Mesothelial cell of epicardium (in vitro differentiated cells): ENCODE data around the gene UST. TPM values are rescaled to one million over a fixed set of nuclear protein-coding genes. Genes with fewer than 3 reads are reported as not detected.
"Not testable (repeated sequence)": the region's sequence is repeated elsewhere in the genome, so short reads cannot be mapped to it uniquely, and the experiment has no call there.

ENCODE experiments used
- DNase-seq, 2 experiments: peaks; one replicate each; pipeline ENCODE4 v3.0.0; 2021; ENCODE audit warnings: low spot score in 2 of 2; ENCODE audit not compliant: unreplicated experiment in 2 of 2
- H3K27ac Mint-ChIP-seq: 2 replicates; pipeline ENCODE4 v1.8.0; 2021; ENCODE audit warnings: mixed read lengths
- H3K27me3 Mint-ChIP-seq: 2 replicates; pipeline ENCODE4 v1.8.0; 2021; ENCODE audit warnings: low read depth, mixed read lengths
- H3K36me3 Mint-ChIP-seq: 2 replicates; pipeline ENCODE4 v1.8.0; 2021; ENCODE audit warnings: mixed read lengths
- H3K4me1 Mint-ChIP-seq: 2 replicates; pipeline ENCODE4 v1.8.0; 2021; ENCODE audit warnings: mixed read lengths
- H3K4me3 Mint-ChIP-seq: 2 replicates; pipeline ENCODE4 v1.8.0; 2021; ENCODE audit warnings: mild to moderate bottlenecking, moderate library complexity, mixed read lengths
- H3K9me3 Mint-ChIP-seq: 2 replicates; pipeline ENCODE4 v1.8.0; 2021; ENCODE audit warnings: mixed read lengths
- total RNA-seq: library from RNA; stranded (reverse); gene quantifications from 3 replicates; pipeline ENCODE4 v1.2.1, GENCODE V29; 2021
- TF ChIP-seq, protein P1 (sequence below): fragments of 200-600 bp; sonication (generic); IDR thresholded peaks from one replicate; pipeline ENCODE4 v1.5.0; 2021; ENCODE audit warnings: antibody characterized with exemption; ENCODE audit not compliant: unreplicated experiment

UST gene
- total RNA-seq, 1 donor from 2014 or later: 6.6 TPM

DNA sequence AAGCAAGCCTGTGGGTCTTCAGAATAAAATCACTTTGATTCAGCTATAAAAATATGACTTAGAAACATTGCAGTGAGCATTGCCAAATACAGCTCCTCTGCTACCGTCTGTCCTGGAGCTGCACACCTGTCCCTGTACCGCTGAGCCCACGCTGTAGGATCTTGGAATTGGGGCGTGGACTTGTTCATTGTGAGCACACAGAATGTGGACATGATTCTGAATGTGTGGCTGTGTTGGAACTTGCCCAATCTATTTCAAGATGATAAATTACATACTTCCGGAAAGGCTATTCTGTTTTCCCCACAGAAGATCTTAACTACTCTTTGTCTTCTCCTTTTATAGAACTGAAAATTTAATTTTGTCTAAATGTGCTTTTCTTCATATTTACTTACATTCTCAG is 107.3 kb downstream of the UST start:
- no peak overlapping the region for H3K4me3 Mint-ChIP-seq
- H3K9me3 Mint-ChIP-seq: no peaks in the 10 kb centered on the region
- H3K4me1 Mint-ChIP-seq: peaks cover 21% of the 10 kb centered on the region
- no peak overlapping the region for H3K27ac Mint-ChIP-seq
- no peak for DNase-seq
- no peaks in the 10 kb centered on the region for H3K36me3 Mint-ChIP-seq
- no peaks in the 10 kb centered on the region for H3K27me3 Mint-ChIP-seq
- TF ChIP-seq, protein P1, sequence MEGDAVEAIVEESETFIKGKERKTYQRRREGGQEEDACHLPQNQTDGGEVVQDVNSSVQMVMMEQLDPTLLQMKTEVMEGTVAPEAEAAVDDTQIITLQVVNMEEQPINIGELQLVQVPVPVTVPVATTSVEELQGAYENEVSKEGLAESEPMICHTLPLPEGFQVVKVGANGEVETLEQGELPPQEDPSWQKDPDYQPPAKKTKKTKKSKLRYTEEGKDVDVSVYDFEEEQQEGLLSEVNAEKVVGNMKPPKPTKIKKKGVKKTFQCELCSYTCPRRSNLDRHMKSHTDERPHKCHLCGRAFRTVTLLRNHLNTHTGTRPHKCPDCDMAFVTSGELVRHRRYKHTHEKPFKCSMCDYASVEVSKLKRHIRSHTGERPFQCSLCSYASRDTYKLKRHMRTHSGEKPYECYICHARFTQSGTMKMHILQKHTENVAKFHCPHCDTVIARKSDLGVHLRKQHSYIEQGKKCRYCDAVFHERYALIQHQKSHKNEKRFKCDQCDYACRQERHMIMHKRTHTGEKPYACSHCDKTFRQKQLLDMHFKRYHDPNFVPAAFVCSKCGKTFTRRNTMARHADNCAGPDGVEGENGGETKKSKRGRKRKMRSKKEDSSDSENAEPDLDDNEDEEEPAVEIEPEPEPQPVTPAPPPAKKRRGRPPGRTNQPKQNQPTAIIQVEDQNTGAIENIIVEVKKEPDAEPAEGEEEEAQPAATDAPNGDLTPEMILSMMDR: no peak

DNA sequence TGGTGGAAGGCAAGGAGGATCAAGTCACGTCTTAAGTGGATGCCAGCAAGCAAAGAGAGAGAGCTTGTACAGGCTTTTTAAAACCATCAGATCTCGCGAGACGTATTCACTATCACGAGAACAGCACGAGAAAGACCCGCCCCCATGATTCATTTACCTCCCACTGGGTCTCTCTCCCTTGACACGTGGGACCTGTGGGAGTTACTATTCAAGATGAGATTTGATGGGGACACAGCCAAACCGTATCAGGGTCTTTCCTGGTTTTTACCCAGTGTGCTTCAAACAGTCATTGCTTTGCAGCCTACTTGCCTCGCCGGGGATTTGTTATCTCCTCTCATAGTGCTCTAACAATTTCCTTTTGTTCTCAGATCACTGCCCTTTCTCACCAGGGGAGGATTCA is 108.2 kb downstream of the UST start:
- Mint-ChIP-seq H3K27ac (peak overlapping the region; percentile 17), H3K4me3 (no peak overlapping the region), H3K4me1 (peaks cover 21% of the 10 kb centered on the region), H3K36me3 (no peaks in the 10 kb centered on the region), H3K27me3 (no peaks in the 10 kb centered on the region), H3K9me3 (peaks cover 3% of the 10 kb centered on the region)
- no peak for DNase-seq
- TF ChIP-seq, protein P1: no peak

DNA sequence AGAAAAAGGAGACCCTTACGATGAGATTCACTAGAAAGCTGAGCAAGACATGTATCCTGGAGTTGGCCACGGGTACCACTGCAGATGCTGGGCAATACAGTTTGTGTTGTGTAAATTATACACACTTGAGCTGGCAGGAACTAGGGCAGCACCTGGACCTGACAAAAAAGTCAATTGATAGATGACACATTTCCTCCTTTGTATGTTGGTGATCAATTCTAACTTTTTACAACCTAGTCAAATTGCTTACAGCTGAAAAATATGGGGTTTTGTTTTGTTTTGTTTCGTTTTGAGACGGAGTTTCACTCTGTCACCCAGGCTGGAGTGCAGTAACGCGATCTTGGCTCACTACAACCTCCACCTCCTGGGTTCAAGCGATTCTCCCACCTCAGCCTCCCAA is 108.9 kb downstream of the UST start:
- H3K4me3 Mint-ChIP-seq: no peak overlapping the region
- H3K27ac Mint-ChIP-seq: no peak overlapping the region
- DNase-seq: no peak
- TF ChIP-seq, protein P1: no peak
- no peaks in the 10 kb centered on the region for H3K27me3 Mint-ChIP-seq
- peaks cover 5% of the 10 kb centered on the region for H3K9me3 Mint-ChIP-seq
- H3K36me3 Mint-ChIP-seq: no peaks in the 10 kb centered on the region
- peaks cover 21% of the 10 kb centered on the region for H3K4me1 Mint-ChIP-seq

DNA sequence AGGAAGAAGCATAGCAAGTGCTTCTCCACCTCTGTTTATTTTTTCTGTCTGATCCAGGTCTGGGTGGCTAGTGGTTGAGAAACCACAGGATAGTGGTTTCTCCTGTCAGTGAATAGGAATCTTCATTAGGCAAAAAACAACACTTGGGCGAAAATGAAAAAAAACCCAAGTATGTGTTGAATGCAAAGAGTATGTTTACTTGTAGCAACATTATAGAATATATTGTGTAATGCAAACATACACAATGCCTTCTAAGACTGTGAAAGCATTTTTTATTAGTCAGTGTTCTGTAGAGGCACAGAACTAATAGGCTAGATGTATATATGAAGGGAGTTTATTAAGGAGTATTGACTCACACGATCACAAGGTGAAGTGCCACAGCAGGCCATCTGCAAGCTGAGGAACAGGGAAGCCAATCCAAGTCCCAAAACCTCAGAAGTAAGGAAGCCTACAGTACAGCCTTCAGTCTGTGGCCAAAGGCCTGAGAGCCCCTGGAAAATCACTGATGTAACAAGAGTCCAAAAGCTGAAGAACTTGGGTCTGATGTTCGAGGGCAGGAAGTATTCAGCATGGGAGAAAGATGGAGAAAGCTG is 111.1 kb downstream of the UST start:
- TF ChIP-seq, protein P1: no peak
- Mint-ChIP-seq H3K4me3 (no peak overlapping the region), H3K36me3 (peaks cover 4% of the 10 kb centered on the region), H3K27ac (no peak overlapping the region), H3K9me3 (peaks cover 20% of the 10 kb centered on the region), H3K4me1 (peaks cover 16% of the 10 kb centered on the region), H3K27me3 (no peaks in the 10 kb centered on the region)
- DNase-seq: no peak

DNA sequence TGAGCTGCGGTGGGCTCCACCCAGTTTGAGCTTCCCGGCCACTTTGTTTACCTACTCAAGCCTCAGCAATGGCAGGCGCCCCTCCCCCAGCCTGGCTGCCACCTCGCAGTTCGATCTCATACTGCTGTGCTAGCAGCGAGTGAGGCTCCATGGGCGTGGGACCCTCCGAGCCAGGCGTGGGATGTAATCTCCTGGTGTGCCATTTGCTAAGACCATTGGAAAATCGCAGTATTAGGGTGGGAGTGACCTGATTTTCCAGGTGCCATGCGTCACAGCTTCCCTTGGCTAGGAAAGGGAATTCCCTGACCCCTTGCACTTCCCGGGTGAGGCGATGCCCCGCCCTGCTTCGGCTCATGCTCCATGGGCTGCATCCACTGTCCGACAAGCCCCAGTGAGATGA is 117.3 kb downstream of the UST start:
- H3K4me1 Mint-ChIP-seq, H3K27ac Mint-ChIP-seq, H3K4me3 Mint-ChIP-seq, DNase-seq, H3K36me3 Mint-ChIP-seq, H3K27me3 Mint-ChIP-seq: not testable (repeated sequence)
- peaks cover 28% of the 10 kb centered on the region for H3K9me3 Mint-ChIP-seq

DNA sequence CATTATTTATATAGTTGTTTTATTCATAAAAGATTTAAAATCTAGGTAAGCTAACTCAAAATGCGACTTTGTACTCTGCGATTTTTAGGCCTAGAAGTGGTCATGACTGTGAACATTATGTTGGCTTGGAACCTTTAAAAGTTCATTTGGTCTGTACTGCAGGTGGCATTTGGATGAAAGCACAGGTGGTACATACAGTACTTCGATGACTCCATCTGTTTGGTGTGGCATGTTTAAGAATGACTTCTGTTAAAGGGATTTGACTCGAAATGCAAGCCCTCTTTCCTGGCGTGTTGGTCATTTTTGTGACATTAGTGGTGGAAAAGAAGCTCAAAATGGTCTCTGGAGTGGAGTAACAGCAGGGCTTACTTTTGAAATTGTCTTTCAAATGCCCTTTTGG is 118.1 kb downstream of the UST start:
- no peak for DNase-seq
- Mint-ChIP-seq H3K4me3 (no peak overlapping the region), H3K36me3 (peaks cover 4% of the 10 kb centered on the region), H3K4me1 (peaks cover 8% of the 10 kb centered on the region), H3K27me3 (no peaks in the 10 kb centered on the region), H3K9me3 (peaks cover 26% of the 10 kb centered on the region), H3K27ac (no peak overlapping the region)
- TF ChIP-seq, protein P1: no peak
